Neural crest cell (in vitro differentiated cells): ENCODE results near the gene MCF2L. TPM values are rescaled to one million over a fixed set of nuclear protein-coding genes. Genes with fewer than 3 reads are reported as not detected.

Experiments used
- DNase-seq: peaks from one replicate; pipeline ENCODE4 v3.0.0; 2021; ENCODE audit warnings: low read depth, mixed read lengths, low spot score
- H3K27ac Mint-ChIP-seq: one replicate; pipeline ENCODE4 v1.8.0; 2021; ENCODE audit warnings: mild to moderate bottlenecking, mixed read lengths; ENCODE audit not compliant: unreplicated experiment
- H3K27me3 Mint-ChIP-seq: 2 replicates; pipeline ENCODE4 v1.8.0; 2021; ENCODE audit warnings: low read depth, mild to moderate bottlenecking, mixed read lengths
- H3K36me3 Mint-ChIP-seq: 2 replicates; pipeline ENCODE4 v1.8.0; 2021; ENCODE audit warnings: low read depth, mild to moderate bottlenecking, mixed read lengths
- H3K4me1 Mint-ChIP-seq: 2 replicates; pipeline ENCODE4 v1.8.0; 2021; ENCODE audit warnings: mixed read lengths
- H3K4me3 Mint-ChIP-seq: one replicate; pipeline ENCODE4 v1.8.0; 2021; ENCODE audit warnings: mild to moderate bottlenecking, mixed read lengths
- H3K9me3 Mint-ChIP-seq: 2 replicates; pipeline ENCODE4 v1.8.0; 2021; ENCODE audit warnings: mixed read lengths
- total RNA-seq: library from RNA; stranded (reverse); gene quantifications from 2 replicates; pipeline ENCODE4 v1.2.1, GENCODE V29; 2021
- TF ChIP-seq, protein P1 (sequence below): fragments of 200-600 bp; sonication (generic); conservative IDR thresholded peaks from 2 replicates; pipeline ENCODE4 v1.5.0; 2021; ENCODE audit warnings: antibody characterized with exemption, mild to moderate bottlenecking

MCF2L gene
- total RNA-seq, 1 donor from 2014 or later, result 59.9 TPM

DNA sequence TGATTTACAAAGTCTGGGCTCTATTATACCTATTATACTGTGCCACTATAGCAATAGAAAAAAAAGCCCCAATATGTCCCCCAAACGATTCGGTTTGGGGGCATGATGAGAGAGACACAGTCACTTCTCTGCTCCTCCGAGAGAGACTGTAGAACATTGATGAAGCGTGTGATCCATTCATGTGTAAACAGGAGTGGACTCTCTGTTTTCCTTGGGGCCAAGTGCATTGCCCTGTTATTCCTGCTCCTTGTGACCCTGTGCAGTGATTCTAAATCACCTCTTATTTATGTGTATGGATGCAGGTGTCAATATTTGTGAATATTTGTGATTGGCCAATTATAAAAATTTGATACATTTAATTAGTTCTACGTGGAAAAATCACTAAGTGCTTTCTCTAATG is 170.6 kb downstream of the MCF2L start:
- no peaks in the 10 kb centered on the region for H3K4me1 Mint-ChIP-seq
- peaks cover 8% of the 10 kb centered on the region for H3K27me3 Mint-ChIP-seq
- H3K36me3 Mint-ChIP-seq, result no peaks in the 10 kb centered on the region
- DNase-seq, result no peak
- TF ChIP-seq, protein P1, sequence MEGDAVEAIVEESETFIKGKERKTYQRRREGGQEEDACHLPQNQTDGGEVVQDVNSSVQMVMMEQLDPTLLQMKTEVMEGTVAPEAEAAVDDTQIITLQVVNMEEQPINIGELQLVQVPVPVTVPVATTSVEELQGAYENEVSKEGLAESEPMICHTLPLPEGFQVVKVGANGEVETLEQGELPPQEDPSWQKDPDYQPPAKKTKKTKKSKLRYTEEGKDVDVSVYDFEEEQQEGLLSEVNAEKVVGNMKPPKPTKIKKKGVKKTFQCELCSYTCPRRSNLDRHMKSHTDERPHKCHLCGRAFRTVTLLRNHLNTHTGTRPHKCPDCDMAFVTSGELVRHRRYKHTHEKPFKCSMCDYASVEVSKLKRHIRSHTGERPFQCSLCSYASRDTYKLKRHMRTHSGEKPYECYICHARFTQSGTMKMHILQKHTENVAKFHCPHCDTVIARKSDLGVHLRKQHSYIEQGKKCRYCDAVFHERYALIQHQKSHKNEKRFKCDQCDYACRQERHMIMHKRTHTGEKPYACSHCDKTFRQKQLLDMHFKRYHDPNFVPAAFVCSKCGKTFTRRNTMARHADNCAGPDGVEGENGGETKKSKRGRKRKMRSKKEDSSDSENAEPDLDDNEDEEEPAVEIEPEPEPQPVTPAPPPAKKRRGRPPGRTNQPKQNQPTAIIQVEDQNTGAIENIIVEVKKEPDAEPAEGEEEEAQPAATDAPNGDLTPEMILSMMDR, result no peak
- no peak overlapping the region for H3K27ac Mint-ChIP-seq
- no peaks in the 10 kb centered on the region for H3K9me3 Mint-ChIP-seq
- no peak overlapping the region for H3K4me3 Mint-ChIP-seq

- DNase-seq, result no peak
- TF ChIP-seq, protein P1, result no peak
- H3K27me3 Mint-ChIP-seq, result peaks cover 8% of the 10 kb centered on the region
- H3K36me3 Mint-ChIP-seq, result no peaks in the 10 kb centered on the region
- no peaks in the 10 kb centered on the region for H3K4me1 Mint-ChIP-seq
- H3K9me3 Mint-ChIP-seq, result no peaks in the 10 kb centered on the region
- H3K4me3 Mint-ChIP-seq, result no peak overlapping the region
- H3K27ac Mint-ChIP-seq, result no peak overlapping the region
Measured at GRCh38 chr13:113140677-113141600, 171.9 kb downstream of the MCF2L start.

GRCh38 chr13:113141601-113141970 is 172.6 kb downstream of the MCF2L start:
- no peaks in the 10 kb centered on the region for H3K36me3 Mint-ChIP-seq
- no peak for DNase-seq
- no peak overlapping the region for H3K27ac Mint-ChIP-seq
- no peak overlapping the region for H3K4me3 Mint-ChIP-seq
- H3K27me3 Mint-ChIP-seq, result peaks cover 8% of the 10 kb centered on the region
- H3K4me1 Mint-ChIP-seq, result no peaks in the 10 kb centered on the region
- TF ChIP-seq, protein P1, result no peak
- no peaks in the 10 kb centered on the region for H3K9me3 Mint-ChIP-seq

DNA sequence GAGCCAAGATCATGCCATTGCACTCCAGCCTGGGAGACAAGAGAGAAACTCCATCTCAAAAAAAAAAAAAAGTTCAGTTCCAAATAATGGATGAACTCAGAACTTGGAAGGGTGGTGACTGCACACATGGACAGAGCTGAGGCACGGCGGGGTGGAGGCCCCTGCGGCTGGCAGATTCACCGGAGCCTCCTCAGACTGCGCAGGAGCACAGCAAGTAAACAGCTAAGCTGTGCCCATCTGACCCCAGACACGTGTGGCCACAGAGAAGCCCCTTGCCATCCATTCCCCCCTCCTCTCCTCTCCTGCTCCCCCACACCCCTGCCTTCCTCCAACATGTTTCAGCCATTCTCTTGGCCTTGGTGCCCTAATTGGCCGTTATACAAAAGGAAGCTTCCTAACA is 173.9 kb downstream of the MCF2L start:
- TF ChIP-seq, protein P1, result no peak
- Mint-ChIP-seq H3K36me3 (no peaks in the 10 kb centered on the region), H3K27ac (no peak overlapping the region), H3K27me3 (no peaks in the 10 kb centered on the region), H3K9me3 (no peaks in the 10 kb centered on the region), H3K4me1 (no peaks in the 10 kb centered on the region), H3K4me3 (no peak overlapping the region)
- DNase-seq, result no peak

GRCh38 chr13:113143466-113144254 is 174.6 kb downstream of the MCF2L start:
- TF ChIP-seq, protein P1, result no peak
- Mint-ChIP-seq H3K4me1 (no peaks in the 10 kb centered on the region), H3K27me3 (no peaks in the 10 kb centered on the region), H3K36me3 (no peaks in the 10 kb centered on the region), H3K27ac (no peak overlapping the region), H3K9me3 (no peaks in the 10 kb centered on the region), H3K4me3 (no peak overlapping the region)
- DNase-seq, result no peak
